HG03103 (cell line): Measurements from ENCODE around the gene EHD3.

Experiments
- ATAC-seq: cut with Tn5 transposase; IDR thresholded peaks from one replicate; pipeline ENCODE4 v1.9.1; 2021; ENCODE audit warnings: low read depth; ENCODE audit not compliant: unreplicated experiment

EHD3 gene

GRCh38 chr2:31233741-31234682 is at the start of gene EHD3:
EHD3 (plus strand) TSS chr2:31234152; CDS start chr2:31234622, 470 bp downstream.
- peak; percentile 96 for ATAC-seq

GRCh38 chr2:31187166-31187565 is 46.8 kb upstream of the EHD3 start:
- ATAC-seq, result no peak

DNA sequence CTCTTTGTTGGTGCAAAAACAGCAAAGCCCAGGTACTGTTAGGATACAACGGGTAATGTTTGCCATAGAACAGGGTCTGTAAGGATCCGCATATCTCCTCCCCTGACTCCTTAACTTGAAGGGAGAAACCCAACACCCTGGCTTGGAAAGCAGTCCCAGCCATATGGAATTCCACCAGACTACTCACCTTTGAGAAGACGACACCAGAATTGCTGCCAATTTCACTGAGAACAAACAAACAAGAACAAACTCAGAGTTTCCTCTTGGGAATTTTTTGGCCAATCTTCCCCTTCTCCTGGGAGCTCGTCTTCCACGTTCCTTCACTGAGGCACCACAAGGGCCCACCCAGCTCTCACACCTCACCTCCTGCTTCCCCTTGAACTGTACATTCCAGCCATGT is 45.8 kb upstream of the EHD3 start:
- no peak for ATAC-seq

GRCh38 chr2:31189141-31189540 is 44.8 kb upstream of the EHD3 start:
- ATAC-seq, result no peak

GRCh38 chr2:31190188-31190587 is 43.8 kb upstream of the EHD3 start:
- no peak for ATAC-seq

DNA sequence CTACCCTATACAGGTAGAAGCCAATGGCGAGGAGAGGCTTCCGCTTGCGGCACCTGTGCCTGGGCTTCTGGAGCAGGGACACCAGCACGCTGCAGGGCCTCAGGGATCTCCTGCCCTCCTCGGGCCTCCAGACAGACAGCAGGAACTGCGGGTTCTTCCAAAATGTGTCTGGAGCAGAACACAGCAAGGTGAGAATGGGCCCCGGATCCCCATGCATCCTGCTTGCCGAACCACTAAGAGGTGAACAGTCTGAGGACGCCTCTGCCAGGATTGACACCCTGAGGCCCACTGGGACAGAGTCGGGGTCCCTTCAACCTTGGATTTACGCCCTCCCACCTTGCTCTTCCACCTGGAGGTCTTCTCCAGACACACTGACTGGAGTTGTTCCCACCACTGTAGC is 42.0 kb upstream of the EHD3 start:
- ATAC-seq, result no peak

- no peak for ATAC-seq
Observed at GRCh38 chr2:31192396-31192795, 41.6 kb upstream of the EHD3 start.

- no peak for ATAC-seq
Observed at GRCh38 chr2:31192851-31193392, 41.0 kb upstream of the EHD3 start.

DNA sequence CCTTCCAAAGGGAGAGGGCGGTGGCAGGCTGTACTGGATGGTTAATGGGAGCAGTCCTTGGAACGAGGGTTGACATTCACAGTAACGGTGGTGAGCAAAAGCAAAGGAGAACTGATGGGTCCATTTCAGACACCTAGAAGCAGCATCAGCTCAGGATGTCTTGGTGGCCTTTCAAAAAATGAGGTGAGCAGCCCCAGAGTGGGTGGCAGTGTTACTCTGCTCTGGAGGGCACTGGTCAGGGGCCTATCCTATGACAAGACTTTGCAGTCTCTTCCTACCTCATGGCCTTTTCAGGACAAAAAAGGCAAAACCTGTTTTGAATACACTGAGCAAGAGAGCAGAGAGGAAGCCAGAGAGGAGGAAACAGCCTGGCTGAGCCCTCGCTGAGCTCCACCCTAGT is 40.1 kb upstream of the EHD3 start:
- no peak for ATAC-seq

DNA sequence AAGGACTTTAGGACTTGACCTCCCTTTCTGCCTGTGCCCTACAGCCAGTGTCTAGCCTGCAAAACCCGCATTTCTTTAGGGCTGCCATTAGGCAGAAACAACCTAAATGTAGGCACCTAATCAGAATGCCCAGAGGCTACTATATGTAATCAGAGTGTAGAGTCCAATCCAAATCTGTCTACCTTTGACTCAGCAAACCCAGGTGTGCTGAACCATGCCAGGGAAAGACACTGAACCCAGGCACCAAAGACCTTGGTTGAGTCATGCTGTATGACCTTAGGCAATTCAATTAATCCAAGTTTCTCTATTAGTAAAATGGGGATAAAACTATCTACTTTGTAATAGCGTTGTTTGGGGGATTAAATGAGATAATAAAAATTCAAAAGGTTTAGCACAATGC is 37.3 kb upstream of the EHD3 start:
- ATAC-seq, result no peak

DNA sequence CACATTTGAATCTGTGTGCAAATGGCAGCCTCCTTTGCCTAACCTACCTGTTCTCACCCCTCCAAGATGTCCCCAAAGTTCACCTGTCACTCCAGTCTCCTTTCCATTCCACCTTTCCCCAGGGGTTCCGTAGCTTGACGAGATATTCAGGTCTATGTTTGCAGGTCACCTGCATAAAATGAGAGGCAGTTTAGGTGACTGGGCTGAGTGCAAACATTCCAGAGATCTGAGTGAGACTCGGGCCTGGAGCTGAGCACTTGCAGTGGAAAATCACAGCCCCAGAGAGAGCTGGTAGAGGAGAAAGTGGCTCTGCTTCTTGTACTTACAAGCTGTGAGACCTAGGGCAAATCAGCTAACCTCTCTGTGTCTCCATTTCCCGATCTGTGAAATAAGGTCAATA is 36.8 kb upstream of the EHD3 start:
- no peak for ATAC-seq

GRCh38 chr2:31197669-31198068 is 36.3 kb upstream of the EHD3 start:
- no peak for ATAC-seq

DNA sequence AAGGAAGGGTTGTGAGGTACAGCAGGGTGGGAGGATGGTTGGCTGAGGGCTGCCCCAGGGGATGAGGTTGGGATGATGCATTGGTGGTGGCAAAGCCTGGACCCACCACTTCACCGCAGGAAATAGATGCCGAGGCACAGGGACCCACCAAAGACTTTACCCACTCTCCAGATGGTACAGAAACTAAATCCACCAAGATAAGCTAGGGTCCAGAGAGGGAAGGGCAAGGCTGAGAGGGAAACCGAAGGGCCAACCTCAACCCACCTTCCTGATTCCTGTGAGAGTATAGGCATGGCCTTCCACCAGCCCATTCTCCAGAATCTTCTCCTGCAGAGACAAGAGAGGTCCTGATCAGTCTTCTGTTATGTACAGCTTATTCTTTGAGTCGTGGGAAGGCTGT is 34.7 kb upstream of the EHD3 start:
- ATAC-seq, result no peak

DNA sequence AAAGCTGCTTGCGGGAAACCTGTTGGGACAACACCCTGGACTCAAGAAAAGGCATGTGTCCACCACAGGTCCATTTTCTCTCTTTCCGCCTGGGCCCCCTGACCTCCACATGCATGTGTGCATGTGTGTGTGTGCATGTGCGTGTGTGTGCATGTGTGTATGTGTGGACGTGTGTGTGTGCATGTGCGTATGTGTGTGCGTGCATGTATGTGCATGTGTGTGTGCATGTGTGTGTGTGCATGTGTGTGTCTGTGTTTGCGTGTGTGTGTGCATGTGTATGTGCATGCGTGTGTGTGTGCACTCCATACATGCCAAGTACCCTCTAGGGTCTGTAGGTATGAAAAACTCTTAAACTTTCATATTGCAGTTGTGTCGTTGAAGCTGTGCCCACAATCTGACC is 33.0 kb upstream of the EHD3 start:
- no peak for ATAC-seq

- ATAC-seq, result no peak
Observed at GRCh38 chr2:31202041-31202440, 31.9 kb upstream of the EHD3 start.

DNA sequence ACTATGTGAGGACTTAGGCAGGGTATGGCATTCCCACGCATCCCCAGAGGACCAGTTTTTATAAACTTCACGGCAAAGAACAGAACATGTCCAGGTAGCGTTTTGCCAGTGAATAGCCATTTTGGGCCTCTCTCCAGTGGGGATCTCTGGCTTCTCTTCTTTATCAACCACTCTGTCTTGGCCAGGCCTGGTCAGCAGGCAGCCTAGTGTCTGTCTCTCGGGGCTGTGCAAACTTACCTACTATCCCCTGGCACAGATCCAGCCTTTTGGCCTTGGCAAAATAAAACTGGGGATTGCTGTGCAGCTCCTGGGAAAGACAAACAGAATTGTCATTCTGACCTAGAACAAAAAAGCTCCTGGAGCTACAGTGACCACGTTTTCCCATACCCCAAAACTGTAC is 31.1 kb upstream of the EHD3 start:
- ATAC-seq, result no peak

DNA sequence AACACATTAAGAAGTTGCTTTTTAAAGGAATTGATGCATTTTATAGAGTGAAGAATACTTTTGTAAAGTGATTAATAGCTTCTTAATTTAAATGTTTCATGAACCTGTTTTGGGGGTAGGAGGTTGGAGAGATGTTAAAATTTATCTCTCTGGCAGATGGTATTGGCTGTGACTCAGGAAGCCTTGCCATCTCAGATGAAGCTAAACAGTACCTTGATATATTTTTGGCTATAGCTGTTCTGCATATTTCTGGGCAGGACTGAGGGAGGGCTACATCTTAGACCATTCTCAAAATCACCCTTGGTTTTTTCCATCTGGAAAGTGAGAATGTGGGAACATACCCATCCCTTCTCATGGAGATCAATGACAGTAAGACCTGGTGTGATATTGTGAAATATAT is 30.0 kb upstream of the EHD3 start:
- no peak for ATAC-seq

DNA sequence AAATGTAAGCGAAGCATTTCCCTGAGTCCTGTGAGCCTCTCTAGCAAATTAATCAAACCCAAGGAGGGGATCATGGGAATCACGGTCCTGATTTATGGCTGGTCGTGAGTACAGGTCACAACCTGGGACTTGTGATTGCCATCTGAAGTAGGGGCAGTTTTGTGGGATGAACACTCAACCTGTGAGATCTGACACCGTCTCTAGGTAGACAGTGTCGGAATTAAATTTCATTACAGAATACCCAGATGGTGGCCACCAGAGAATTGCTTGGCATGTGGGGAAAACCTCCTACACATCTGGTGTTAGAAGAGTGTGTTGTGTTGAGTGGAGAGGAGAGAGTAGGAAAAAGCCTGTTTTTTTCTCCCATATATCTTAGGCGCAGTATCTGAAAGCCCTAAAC is 29.2 kb upstream of the EHD3 start:
- ATAC-seq, result no peak

- ATAC-seq, result no peak
Observed at GRCh38 chr2:31205186-31205585, 28.8 kb upstream of the EHD3 start.

DNA sequence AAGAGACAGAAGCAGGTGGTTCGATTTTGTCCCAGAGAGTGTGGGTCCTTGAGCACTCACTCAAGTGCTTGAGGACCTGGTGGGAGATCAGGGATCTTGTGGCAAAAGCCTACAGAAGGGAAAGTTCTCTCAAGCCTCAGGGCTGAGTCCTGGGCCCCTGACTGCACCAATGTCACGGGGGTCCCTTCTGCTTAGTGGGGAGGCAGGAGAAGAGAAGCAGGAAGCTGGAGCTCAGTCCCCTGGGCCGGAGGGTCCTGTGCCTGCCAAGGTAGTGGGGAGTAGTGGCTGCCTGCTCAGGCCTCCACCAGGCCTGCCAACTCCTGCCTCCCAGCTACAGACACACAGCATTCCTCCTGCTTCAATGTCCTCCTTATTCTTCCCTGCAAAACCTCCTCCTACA is 28.3 kb upstream of the EHD3 start:
- ATAC-seq, result no peak

DNA sequence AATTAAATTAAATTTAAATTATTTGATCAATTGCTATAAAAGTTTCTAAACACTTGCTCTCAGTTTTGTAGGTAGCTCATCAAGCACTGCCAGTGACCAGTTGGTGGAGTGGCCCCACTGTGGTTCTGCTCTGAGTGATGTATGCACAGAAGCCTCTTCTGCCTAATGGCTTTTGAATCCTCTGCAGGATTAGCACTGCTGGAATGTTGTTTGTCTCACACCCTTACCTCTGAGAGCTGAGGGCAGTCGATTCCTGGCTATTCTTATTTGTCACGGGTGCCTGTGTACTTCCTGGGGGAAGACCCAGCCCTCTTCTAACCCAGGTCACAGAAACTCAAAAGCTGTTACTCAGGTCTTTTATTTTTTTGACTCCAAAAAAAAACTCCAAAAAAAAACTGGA is 26.2 kb upstream of the EHD3 start:
- no peak for ATAC-seq

GRCh38 chr2:31208240-31208639 is 25.7 kb upstream of the EHD3 start:
- ATAC-seq, result no peak
